H9 (cell line): ENCODE measurements around the gene SORCS2. TPM values are rescaled to one million over a fixed set of nuclear protein-coding genes. Genes with fewer than 3 reads are reported as not detected.

Experiments
- DNase-seq: peaks from one replicate; pipeline ENCODE4 v3.0.0-alpha.2; 2017
- H2AFZ ChIP-seq: one replicate; pipeline ENCODE4 v1.6.1; 2013; ENCODE audit warnings: mild to moderate bottlenecking, low read length, control low read depth, moderate library complexity
- H2AK5ac ChIP-seq: 2 replicates; pipeline ENCODE4 v1.6.1; 2013; ENCODE audit warnings: low read length, control low read depth, mixed read lengths; ENCODE audit not compliant: insufficient read length
- H2BK120ac ChIP-seq: one replicate; pipeline ENCODE4 v1.6.1; 2013; ENCODE audit warnings: low read depth, mild to moderate bottlenecking, low read length, control low read depth, inconsistent platforms; ENCODE audit not compliant: poor library complexity, severe bottlenecking
- H2BK12ac ChIP-seq: 2 replicates; pipeline ENCODE4 v1.6.1; 2013; ENCODE audit warnings: low read length, control low read depth, mixed read lengths, low read depth; ENCODE audit not compliant: insufficient read length
- H2BK15ac ChIP-seq: 2 replicates; pipeline ENCODE4 v1.6.1; 2013; ENCODE audit warnings: low read depth, low read length, control low read depth
- H2BK20ac ChIP-seq: one replicate; pipeline ENCODE4 v1.6.1; 2013; ENCODE audit warnings: low read depth, mild to moderate bottlenecking, low read length, control low read depth, inconsistent platforms; ENCODE audit not compliant: poor library complexity, severe bottlenecking
- H2BK5ac ChIP-seq: 2 replicates; pipeline ENCODE4 v1.6.1; 2013; ENCODE audit warnings: low read length, control low read depth, mixed read lengths; ENCODE audit not compliant: insufficient read length
- H3K14ac ChIP-seq: 2 replicates; pipeline ENCODE4 v1.6.1; 2013; ENCODE audit warnings: low read length, control low read depth; ENCODE audit not compliant: insufficient read depth
- H3K18ac ChIP-seq: 2 replicates; pipeline ENCODE4 v1.6.1; 2013; ENCODE audit warnings: low read depth, mild to moderate bottlenecking, mixed read lengths, low read length, control low read depth; ENCODE audit not compliant: insufficient read length
- H3K23ac ChIP-seq: 2 replicates; pipeline ENCODE4 v1.6.1; 2013; ENCODE audit warnings: low read length, control low read depth, mixed read lengths, low read depth; ENCODE audit not compliant: insufficient read length
- H3K23me2 ChIP-seq: 2 replicates; pipeline ENCODE4 v1.6.1; 2013; ENCODE audit warnings: low read depth, mild to moderate bottlenecking, mixed read lengths, low read length, control low read depth; ENCODE audit not compliant: insufficient read length, poor library complexity, severe bottlenecking
- H3K27ac ChIP-seq: 2 replicates; pipeline ENCODE4 v1.5.1; 2013; ENCODE audit warnings: low read length, control low read depth, mixed read lengths, low read depth; ENCODE audit not compliant: insufficient read length
- H3K27me3 ChIP-seq: 2 replicates; pipeline ENCODE4 v1.6.1; 2013; ENCODE audit warnings: low read length, control low read depth, inconsistent platforms; ENCODE audit not compliant: insufficient read depth
- H3K4ac ChIP-seq: 2 replicates; pipeline ENCODE4 v1.6.1; 2013; ENCODE audit warnings: low read depth, mild to moderate bottlenecking, control low read depth, inconsistent platforms, low read length, moderate library complexity
- H3K4me1 ChIP-seq: 2 replicates; pipeline ENCODE4 v1.6.1; 2013; ENCODE audit warnings: low read length, control low read depth, inconsistent platforms; ENCODE audit not compliant: insufficient read depth
- H3K4me2 ChIP-seq: 2 replicates; pipeline ENCODE4 v1.6.1; 2013; ENCODE audit warnings: low read length, control low read depth, mixed read lengths; ENCODE audit not compliant: insufficient read length, insufficient read depth
- H3K56ac ChIP-seq: 2 replicates; pipeline ENCODE4 v1.6.1; 2013; ENCODE audit warnings: low read depth, mild to moderate bottlenecking, mixed read lengths, low read length, control low read depth; ENCODE audit not compliant: insufficient read length
- H3K79me1 ChIP-seq: 2 replicates; pipeline ENCODE4 v1.6.1; 2013; ENCODE audit warnings: low read depth, mild to moderate bottlenecking, moderate library complexity, low read length, control low read depth, inconsistent platforms; ENCODE audit not compliant: insufficient read depth, poor library complexity, severe bottlenecking
- H3K79me2 ChIP-seq: 2 replicates; pipeline ENCODE4 v1.6.1; 2013; ENCODE audit warnings: low read length, control low read depth, inconsistent platforms; ENCODE audit not compliant: insufficient read depth
- H3K9ac ChIP-seq: 2 replicates; pipeline ENCODE4 v1.6.1; 2013; ENCODE audit warnings: low read length, control low read depth, mixed read lengths; ENCODE audit not compliant: insufficient read length; ENCODE audit errors: extremely low read depth
- H3K9me3 ChIP-seq: one replicate; pipeline ENCODE4 v1.6.1; 2013; ENCODE audit warnings: low read depth, low read length, inconsistent platforms; ENCODE audit not compliant: control insufficient read depth
- H3T11ph ChIP-seq: one replicate; pipeline ENCODE4 v1.6.1; 2013; ENCODE audit warnings: mild to moderate bottlenecking, low read length, control low read depth, inconsistent platforms
- H4K20me1 ChIP-seq: one replicate; pipeline ENCODE4 v1.6.1; 2013; ENCODE audit not compliant: control insufficient read depth, insufficient read length, insufficient read depth
- H4K5ac ChIP-seq: 2 replicates; pipeline ENCODE4 v1.6.1; 2013; ENCODE audit warnings: low read depth, mild to moderate bottlenecking, mixed read lengths, low read length, control low read depth; ENCODE audit not compliant: insufficient read length
- H4K8ac ChIP-seq: replicated peaks from 2 replicates; pipeline ENCODE4 v1.6.1; 2013; ENCODE audit warnings: low read length, control low read depth, mixed read lengths, low read depth; ENCODE audit not compliant: insufficient read length
- H4K91ac ChIP-seq: 2 replicates; pipeline ENCODE4 v1.6.1; 2013; ENCODE audit warnings: low read depth, mild to moderate bottlenecking, moderate library complexity, mixed read lengths, low read length, control low read depth; ENCODE audit not compliant: insufficient read length
- H3K27ac Mint-ChIP-seq, 3 experiments: 2 replicates in 2 of 3; 3 replicates in 1 of 3; pipeline ENCODE4 v1.8.0; 2020 to 2021; ENCODE audit warnings: mixed read lengths in 3 of 3, mild to moderate bottlenecking in 1 of 3, moderate library complexity in 1 of 3
- H3K27me3 Mint-ChIP-seq: 2 replicates; pipeline ENCODE4 v1.8.0; 2021; ENCODE audit warnings: low read depth, mild to moderate bottlenecking, moderate library complexity, mixed read lengths
- H3K36me3 Mint-ChIP-seq, 3 experiments: 2 replicates in 2 of 3; 3 replicates in 1 of 3; pipeline ENCODE4 v1.8.0; 2020 to 2021; ENCODE audit warnings: low read depth in 3 of 3, mixed read lengths in 3 of 3; ENCODE audit not compliant: insufficient read depth in 1 of 3
- H3K4me1 Mint-ChIP-seq, 2 experiments: 2 replicates each; pipeline ENCODE4 v1.8.0; 2020; ENCODE audit warnings: mixed read lengths in 2 of 2
- H3K4me3 Mint-ChIP-seq, 2 experiments: 2 replicates in 1 of 2; 3 replicates in 1 of 2; pipeline ENCODE4 v1.8.0; 2020 to 2021; ENCODE audit warnings: mild to moderate bottlenecking in 2 of 2, mixed read lengths in 2 of 2, moderate library complexity in 1 of 2
- H3K9me3 Mint-ChIP-seq, 2 experiments: 2 replicates in 1 of 2; 3 replicates in 1 of 2; pipeline ENCODE4 v1.8.0; 2020; ENCODE audit warnings: mild to moderate bottlenecking in 2 of 2, mixed read lengths in 2 of 2, moderate library complexity in 1 of 2
- WGBS: extraction: QIAGEN DNeasy Blood & Tissue Kit; methylation state at CpG from one replicate; pipeline ENCODE4 v1.1.7; 2013; ENCODE audit warnings: missing lambda C conversion rate, low lambda C conversion rate, mixed read lengths; ENCODE audit not compliant: insufficient read length; ENCODE audit errors: extremely low coverage; 5-methylcytosine and 5-hydroxymethylcytosine counted together
- total RNA-seq: library from RNA; stranded (reverse); gene quantifications from 2 replicates; pipeline ENCODE4 v1.2.1, GENCODE V29; 2021
- TF ChIP-seq, protein P1 (sequence below): fragments of 200-600 bp; sonication (generic); conservative IDR thresholded peaks from 3 replicates; pipeline ENCODE4 v1.8.0; 2021; ENCODE audit warnings: antibody characterized with exemption, mild to moderate bottlenecking

The SORCS2 gene
- total RNA-seq, 1 experiment from 2014 or later, result 0.57 TPM

DNA sequence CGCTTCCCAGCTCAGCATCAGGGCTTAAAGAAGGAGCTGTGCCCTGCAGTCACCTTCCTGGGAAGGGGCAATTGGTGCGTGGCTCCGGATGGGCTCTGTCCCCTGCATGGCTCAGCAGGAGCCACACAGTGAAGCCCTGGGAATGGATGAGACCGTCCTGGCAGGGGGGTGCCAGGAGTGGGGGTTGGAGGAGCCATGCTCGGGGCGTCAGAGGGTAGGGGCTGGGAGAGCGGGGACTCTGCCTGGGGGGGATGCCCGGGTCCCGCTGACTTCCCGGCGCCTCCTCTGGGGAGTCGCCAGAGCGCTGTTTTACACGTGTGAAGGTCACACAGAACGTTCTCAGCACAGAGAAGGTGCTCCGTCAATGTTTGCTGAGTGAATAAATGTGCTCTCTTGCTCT lies 563.2 kb downstream of the SORCS2 start:
- Histone ChIP-seq H3T11ph (no peak overlapping the region), H3K79me1 (no peaks in the 10 kb centered on the region), H3K9me3 (no peaks in the 10 kb centered on the region), H2AK5ac (no peak overlapping the region), H4K5ac (no peak overlapping the region), H3K4me1 (no peaks in the 10 kb centered on the region), H3K23ac (no peak overlapping the region), H3K27me3 (no peaks in the 10 kb centered on the region), H4K91ac (no peak overlapping the region), H3K23me2 (no peaks in the 10 kb centered on the region), H3K56ac (no peak overlapping the region), H2AFZ (no peak overlapping the region), H3K18ac (no peak overlapping the region), H3K4ac (no peak overlapping the region), H3K27ac (no peak overlapping the region), H3K14ac (no peak overlapping the region; the same call in 1 of the 2 replicates), H2BK15ac (no peak overlapping the region), H4K20me1 (no peaks in the 10 kb centered on the region), H4K8ac (no peak overlapping the region), H2BK12ac (no peak overlapping the region), H3K4me2 (no peak overlapping the region), H2BK20ac (no peak overlapping the region), H2BK120ac (no peak overlapping the region), H2BK5ac (no peak overlapping the region), H3K79me2 (no peaks in the 10 kb centered on the region), H3K9ac (no peak overlapping the region)
- Mint-ChIP-seq H3K27me3 (peaks cover 25% of the 10 kb centered on the region), H3K36me3 (no peaks in the 10 kb centered on the region), H3K9me3 (no peaks in the 10 kb centered on the region), H3K4me1 (peaks cover 5 to 10% of the 10 kb centered on the region in 2 experiments; a peak in 2 of 4 replicates), H3K4me3 (no peak overlapping the region), H3K27ac (no peak overlapping the region)
- DNase-seq, result no peak
- TF ChIP-seq, protein P1, sequence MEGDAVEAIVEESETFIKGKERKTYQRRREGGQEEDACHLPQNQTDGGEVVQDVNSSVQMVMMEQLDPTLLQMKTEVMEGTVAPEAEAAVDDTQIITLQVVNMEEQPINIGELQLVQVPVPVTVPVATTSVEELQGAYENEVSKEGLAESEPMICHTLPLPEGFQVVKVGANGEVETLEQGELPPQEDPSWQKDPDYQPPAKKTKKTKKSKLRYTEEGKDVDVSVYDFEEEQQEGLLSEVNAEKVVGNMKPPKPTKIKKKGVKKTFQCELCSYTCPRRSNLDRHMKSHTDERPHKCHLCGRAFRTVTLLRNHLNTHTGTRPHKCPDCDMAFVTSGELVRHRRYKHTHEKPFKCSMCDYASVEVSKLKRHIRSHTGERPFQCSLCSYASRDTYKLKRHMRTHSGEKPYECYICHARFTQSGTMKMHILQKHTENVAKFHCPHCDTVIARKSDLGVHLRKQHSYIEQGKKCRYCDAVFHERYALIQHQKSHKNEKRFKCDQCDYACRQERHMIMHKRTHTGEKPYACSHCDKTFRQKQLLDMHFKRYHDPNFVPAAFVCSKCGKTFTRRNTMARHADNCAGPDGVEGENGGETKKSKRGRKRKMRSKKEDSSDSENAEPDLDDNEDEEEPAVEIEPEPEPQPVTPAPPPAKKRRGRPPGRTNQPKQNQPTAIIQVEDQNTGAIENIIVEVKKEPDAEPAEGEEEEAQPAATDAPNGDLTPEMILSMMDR, result no peak
- WGBS, result no CpG with 5 or more reads among the region's 16 CpGs
